ENCODE results near the gene PLPPR5.

The PLPPR5 gene

GRCh38 chr1:98842241-98842640 lies 162.4 kb downstream of the PLPPR5 start:
- DNase-seq (ENCODE audit: low read depth) = no peak

Data from HS-27A (cell line).